GM20431 (cell line): Measurements from ENCODE around the gene PIP4K2A.

Source experiments
- in situ Hi-C: fragments of 300-500 bp; cut with MseI, MboI; formaldehyde crosslinking; loops from one replicate; pipeline ENCODE4 v1.15.0; 2020; ENCODE audit warnings: low sequenced_read_pairs; ENCODE audit not compliant: unreplicated experiment

Gene PIP4K2A

GRCh38 chr10:22672319-22673090, 41.9 kb downstream of the PIP4K2A start:
- in situ Hi-C loops = no loop called here

- in situ Hi-C loops = no loop called here
These were observed 43.6 kb downstream of the PIP4K2A start for GRCh38 chr10:22670788-22671187.

DNA sequence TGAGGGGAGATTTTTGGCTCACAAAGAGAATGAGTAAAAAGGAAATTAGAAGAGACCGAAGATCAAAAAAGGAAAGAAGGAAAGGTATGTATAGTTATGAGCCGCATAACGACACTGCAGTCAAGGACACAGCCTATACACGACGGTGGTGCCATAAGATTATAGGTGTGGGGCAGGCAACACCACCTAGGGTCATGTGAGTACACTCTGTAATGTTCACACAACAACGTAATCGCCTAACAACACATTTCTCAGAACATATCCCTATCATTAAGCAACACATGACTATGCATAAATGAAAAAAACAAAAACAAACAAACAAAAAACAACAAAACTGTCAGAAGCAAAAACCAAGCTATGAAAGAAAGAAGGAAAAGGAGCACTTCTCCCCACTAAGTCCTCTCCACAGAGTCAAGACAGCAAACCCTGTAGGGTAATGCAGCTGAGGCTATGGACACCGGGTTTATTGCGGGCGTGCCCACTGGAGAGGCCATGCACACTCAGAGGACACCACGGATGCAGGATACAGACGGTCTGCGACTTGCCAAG, 45.1 kb downstream of the PIP4K2A start:
- in situ Hi-C loops = no loop called here

DNA sequence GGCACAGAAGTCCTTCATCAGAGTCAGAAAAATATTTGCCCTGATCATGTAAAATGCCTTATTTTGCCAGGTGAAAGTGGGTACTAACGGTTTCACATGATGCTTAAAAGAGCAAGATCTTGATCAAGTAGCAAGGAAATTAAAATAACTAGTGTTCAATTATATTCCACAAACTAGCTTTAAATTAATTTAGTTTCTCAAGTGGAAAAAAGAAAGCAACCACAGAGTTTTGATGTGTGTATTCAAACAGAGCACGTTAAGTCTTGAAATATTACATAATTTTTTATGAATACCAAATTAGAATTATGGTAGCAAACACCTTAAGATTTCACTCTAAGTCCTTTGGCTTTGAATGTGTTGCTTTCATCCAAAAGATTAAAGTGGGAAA, 47.3 kb downstream of the PIP4K2A start:
- in situ Hi-C loops = no loop called here

DNA sequence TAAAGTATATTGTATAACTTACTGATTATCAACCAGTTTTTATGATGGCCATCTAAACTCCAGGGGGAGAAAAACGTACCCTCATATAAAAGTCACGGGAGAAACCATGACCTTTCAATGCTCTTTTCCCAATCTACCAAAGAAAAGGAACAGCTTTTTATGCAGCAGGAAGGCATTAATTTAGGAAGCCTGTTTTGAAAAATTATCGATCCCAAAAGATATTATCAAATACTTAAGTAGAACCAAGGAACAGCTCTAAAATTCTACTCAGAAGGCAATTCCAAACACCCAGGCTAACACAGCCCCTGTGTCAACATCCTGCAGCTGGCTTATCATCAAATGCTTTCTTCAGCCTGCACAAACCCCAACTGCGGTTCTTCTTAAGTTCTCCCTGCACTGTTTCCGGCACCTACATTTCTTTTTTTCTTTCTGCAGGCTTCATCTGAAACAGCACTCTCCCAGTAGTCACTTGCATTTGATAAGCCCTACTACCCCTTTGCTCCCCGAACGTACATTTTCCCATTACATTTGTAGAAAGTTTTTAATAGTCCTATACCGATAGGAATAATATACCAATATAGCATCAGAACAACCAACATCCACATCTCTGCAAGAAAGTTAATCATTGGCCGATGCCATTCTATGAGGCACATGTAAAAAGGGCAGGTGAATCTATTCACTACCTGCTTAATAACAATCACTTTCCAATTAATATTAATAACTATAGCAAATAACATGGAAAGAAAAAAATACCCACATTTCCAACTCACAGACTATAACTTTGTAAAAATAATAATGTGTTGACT, 47.9 kb downstream of the PIP4K2A start:
- in situ Hi-C loops = no loop called here

- in situ Hi-C loops = no loop called here
These were observed 49.0 kb downstream of the PIP4K2A start for GRCh38 chr10:22665329-22665728.

DNA sequence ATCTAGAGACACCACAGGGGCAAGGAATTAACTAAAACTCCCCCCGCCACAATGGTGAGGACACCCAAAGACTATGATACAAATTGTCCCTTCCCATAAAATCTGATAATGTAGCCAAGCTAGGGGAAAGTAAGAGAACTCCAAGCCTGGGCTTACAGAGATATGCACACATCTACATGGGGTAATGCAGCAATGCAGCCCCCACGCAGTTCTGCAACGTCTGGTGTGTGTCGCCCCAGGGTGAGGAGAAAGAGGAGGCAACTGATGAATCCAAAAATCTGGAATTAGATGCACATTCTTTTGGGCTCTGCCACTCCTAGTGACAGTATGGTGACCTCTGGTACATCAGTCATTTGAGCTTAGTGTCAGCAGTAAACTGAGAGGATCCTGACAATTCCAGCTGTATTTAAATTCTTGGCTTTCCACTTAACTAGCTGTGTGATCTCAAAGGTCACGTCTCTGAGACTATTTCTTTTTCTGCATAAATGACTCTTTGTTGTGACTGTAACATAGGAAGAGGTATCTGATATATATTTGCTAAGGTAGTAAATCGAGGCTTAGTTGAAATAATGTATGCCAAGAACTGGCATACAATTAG, 51.5 kb downstream of the PIP4K2A start:
- in situ Hi-C loops = no loop called here

DNA sequence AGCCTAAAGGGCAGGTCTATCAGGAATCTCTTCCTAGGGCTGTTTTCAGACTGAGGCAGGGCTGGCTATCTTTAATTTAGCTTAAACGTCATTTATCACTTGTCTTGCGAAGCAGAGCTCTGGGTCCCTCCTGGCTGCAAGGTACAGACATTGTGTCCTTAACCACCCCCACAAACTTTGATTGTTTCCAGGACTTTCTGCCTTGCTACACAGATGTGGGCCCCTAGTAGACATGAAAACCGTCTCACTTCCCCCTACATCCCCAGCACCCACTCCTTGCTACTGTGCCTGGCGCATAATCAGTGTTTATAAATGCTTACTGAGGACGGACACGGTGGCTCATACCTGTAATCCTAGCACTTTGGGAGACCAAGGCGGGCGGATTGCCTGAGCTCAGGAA, 54.5 kb downstream of the PIP4K2A start:
- in situ Hi-C loops = no loop called here

DNA sequence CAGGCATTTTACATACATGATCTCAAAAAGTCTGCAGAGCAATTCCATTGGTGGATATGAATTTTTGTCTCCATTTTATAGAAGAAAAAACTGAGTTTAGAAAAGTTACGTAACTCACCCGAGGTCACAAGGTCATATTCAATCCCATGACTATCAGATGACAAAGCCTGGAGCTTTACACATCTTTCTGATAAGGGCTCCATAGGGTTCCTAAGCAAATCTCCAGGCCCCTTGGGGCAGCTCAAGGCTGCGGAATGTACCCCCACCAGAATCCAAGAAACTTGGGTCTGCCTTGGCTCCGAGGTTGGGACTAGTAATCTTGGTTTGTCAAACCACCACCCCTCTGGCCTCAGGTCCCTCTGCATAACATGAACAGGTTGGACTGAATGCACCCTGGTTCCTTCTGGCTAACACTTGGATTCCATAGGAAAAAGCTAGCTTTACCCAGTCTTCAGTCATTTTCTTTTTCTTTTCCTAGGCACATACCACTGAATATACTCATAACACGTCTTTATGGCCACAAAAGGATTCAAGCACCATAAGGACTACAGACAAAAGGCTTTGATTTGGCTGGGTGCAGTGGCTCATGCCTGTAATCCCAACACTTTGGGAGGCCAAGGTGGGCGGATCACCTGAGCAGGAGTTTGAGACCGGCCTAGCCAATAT, 55.5 kb downstream of the PIP4K2A start:
- in situ Hi-C loops = no loop called here

- in situ Hi-C loops = no loop called here
These were observed 56.7 kb downstream of the PIP4K2A start for GRCh38 chr10:22657566-22658225.

GRCh38 chr10:22657024-22657423, 57.4 kb downstream of the PIP4K2A start:
- in situ Hi-C loops = no loop called here

DNA sequence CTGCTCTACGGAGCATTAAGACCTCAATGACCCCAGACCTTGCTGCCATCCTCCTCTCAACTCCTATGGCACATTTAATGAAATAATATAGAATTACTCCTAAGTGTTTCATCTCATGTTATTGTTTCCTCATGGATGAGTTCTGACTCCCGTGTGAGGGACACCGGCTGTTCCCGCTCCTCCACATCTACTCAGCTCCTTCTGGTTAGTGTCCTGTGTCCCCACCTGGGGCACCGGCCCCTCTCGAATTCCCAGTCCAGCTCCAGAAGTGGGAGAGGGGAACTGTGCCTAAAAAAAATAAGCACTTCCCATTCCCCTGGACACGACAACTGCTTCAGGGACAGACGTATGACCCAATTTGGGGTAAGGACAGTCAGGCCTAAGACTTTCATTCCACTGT, 58.3 kb downstream of the PIP4K2A start:
- in situ Hi-C loops = no loop called here

DNA sequence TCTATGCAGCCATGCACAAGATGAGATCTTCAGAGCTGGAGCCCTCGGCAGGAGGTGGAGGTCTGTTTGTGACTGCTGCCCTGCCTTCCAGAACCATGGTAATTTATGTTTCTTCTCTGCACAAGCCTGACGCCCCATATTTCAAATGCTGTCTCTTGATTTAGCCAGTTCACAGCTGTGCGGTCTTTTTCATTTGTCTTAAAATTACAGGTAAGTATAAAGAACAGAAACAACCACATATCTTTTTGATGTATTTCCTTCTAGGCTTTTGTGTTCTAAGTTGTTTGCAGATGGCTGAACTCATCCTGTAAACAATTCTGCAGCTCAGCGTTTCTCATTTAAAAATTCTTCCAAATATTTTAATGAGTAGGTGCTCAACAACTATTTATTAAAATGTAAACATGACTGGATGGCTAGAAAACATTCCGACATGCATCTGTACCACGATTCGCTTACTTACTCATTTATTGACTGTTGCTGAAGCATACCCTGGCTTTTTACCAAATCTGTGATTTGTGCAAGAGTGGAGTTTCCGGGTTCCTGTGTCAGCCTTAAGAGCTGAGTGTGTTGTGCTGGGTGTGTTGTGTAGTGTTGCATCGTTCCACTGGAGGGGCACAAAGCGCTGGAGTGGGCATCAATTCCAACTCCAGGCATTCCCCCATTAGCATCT, 58.9 kb downstream of the PIP4K2A start:
- in situ Hi-C loops = no loop called here

- in situ Hi-C loops = no loop called here
These were observed 61.3 kb downstream of the PIP4K2A start for GRCh38 chr10:22652988-22653481.

GRCh38 chr10:22651276-22651980, 63.0 kb downstream of the PIP4K2A start:
- in situ Hi-C loops = no loop called here

DNA sequence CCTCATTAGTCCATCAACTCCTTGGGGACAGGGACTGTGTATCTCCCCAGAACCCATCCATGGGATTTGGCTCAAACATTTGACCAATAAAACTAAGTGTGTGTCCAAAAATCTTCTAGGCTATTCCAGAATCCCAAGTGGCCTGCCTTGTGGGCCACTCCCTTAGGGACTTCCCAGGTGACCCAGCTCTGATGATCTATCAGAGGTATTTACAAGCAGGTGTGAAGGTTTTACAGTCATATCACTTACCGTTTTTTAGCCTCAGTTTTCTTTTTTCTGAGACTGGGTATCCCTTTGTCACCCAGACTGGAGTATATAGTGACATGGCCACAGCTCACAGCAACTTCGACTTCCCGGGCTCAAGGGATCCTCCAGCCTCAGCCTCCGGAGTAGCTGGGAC, 64.4 kb downstream of the PIP4K2A start:
- in situ Hi-C loops = no loop called here

GRCh38 chr10:22649390-22649841, 65.0 kb downstream of the PIP4K2A start:
- in situ Hi-C loops = no loop called here

GRCh38 chr10:22648547-22648961, 65.8 kb downstream of the PIP4K2A start:
- in situ Hi-C loops = no loop called here
